Gastrocnemius medialis (tissue), 4 donors: ENCODE measurements around the gene PRKD2. TPM values are rescaled to one million over a fixed set of nuclear protein-coding genes. Genes with fewer than 3 reads are reported as not detected.

ENCODE experiments used
- ATAC-seq, 2 donors: fragments of 150-250 bp; one replicate each; pipeline ENCODE4 v1.9.1; 2016
- DNase-seq, 2 donors: peaks; one replicate each; pipeline ENCODE4 v3.0.0-alpha.2; 2019
- H3K27ac ChIP-seq, 4 donors: fragments of 200-600 bp; sonication (generic); 1 replicate in 1 of 4; 2 replicates in 3 of 4; pipeline ENCODE4 v1.5.1; 2016 to 2018; ENCODE audit warnings: mild to moderate bottlenecking in 2 of 4, moderate library complexity in 1 of 4
- H3K27me3 ChIP-seq, 3 donors: fragments of 200-600 bp; sonication (generic) in 2 of 3; 1 replicate in 1 of 3; 2 replicates in 2 of 3; pipeline versions ENCODE4 v1.5.1 to v1.6.0; 2016 to 2019; ENCODE audit warnings: mild to moderate bottlenecking in 1 of 3, moderate library complexity in 1 of 3
- H3K36me3 ChIP-seq, 2 donors: fragments of 200-600 bp; sonication (generic) in 1 of 2; one replicate each; pipeline ENCODE4 v1.5.1; 2017 to 2018
- H3K4me1 ChIP-seq, 2 donors: fragments of 200-600 bp; sonication (generic) in 1 of 2; one replicate each; pipeline ENCODE4 v1.5.1; 2016 to 2017; ENCODE audit warnings: mild to moderate bottlenecking in 2 of 2
- H3K4me3 ChIP-seq, 4 donors: fragments of 200-600 bp; sonication (generic) in 3 of 4; 1 replicate in 1 of 4; 2 replicates in 3 of 4; pipeline ENCODE4 v1.5.1; 2016 to 2019; ENCODE audit warnings: mild to moderate bottlenecking in 2 of 4
- H3K9me3 ChIP-seq, 3 donors: fragments of 200-600 bp; sonication (generic) in 2 of 3; 1 replicate in 1 of 3; 2 replicates in 2 of 3; pipeline ENCODE4 v1.5.1; 2016 to 2019
- CTCF ChIP-seq, 5 experiments: fragments of 450-650 bp in 3 of 5; fragments of 200-600 bp in 2 of 5; sonication (generic) in 2 of 5; IDR thresholded peaks in 4 of 5; conservative IDR thresholded peaks in 1 of 5; 1 replicate in 4 of 5; 2 replicates in 1 of 5; pipeline ENCODE4 v1.5.1; 2016 to 2019; ENCODE audit warnings: antibody characterized with exemption in 5 of 5, mild to moderate bottlenecking in 3 of 5, moderate library complexity in 3 of 5
- POLR2A ChIP-seq, 2 donors: fragments of 450-650 bp; IDR thresholded peaks; one replicate each; pipeline ENCODE4 v1.6.1; 2017; ENCODE audit warnings: antibody characterized with exemption in 2 of 2, mild to moderate bottlenecking in 2 of 2, moderate library complexity in 2 of 2
- in situ Hi-C, 4 donors: fragments of 200-750 bp; cut with MboI; loops; one replicate each; pipeline versions ENCODE4 v1.15.0 to v1.8.0; 2017; ENCODE audit warnings: low sequenced_read_pairs in 4 of 4
- intact Hi-C: fragments of 100-400 bp; cut with DNase I; formaldehyde crosslinking; loops from one replicate; pipeline ENCODE4 v1.15.1; 2023; ENCODE audit warnings: low total_unique reads
- total RNA-seq, 4 donors: library from RNA; depleted of rRNA; stranded (reverse); fragments of >200 nt; gene quantifications; one replicate each; pipeline versions ENCODE4 v1.1.0 to v1.2.3, GENCODE V29; 2016

The PRKD2 gene
- total RNA-seq, 4 donors from 2014 or later: 4.2 to 7.2 (median 6.1) TPM

GRCh38 chr19:46730187-46730586 lies 13.3 kb upstream of the PRKD2 start:
- H3K27me3 ChIP-seq: no peaks in the 10 kb centered on the region
- no peak for ATAC-seq
- in situ Hi-C loops: no loop called here
- intact Hi-C loops: no loop called here
- H3K4me1 ChIP-seq: peaks cover 6 to 7% of the 10 kb centered on the region in 2 donors
- no peak overlapping the region for H3K4me3 ChIP-seq
- no peak for TF ChIP-seq POLR2A (IDR thresholded peaks at IDR 0.05)
- no peak for TF ChIP-seq CTCF (IDR thresholded peaks at IDR 0.05 in 4 of 5, conservative IDR thresholded peaks at IDR 0.05 in 1 of 5)
- DNase-seq: no peak
- H3K9me3 ChIP-seq: no peaks in the 10 kb centered on the region
- no peak overlapping the region for H3K27ac ChIP-seq
- peaks cover 0 to 84% of the 10 kb centered on the region in 2 donors for H3K36me3 ChIP-seq

GRCh38 chr19:46729696-46730095 lies 12.8 kb upstream of the PRKD2 start:
- in situ Hi-C loops (no loop called here), intact Hi-C loops (no loop called here)
- Histone ChIP-seq H3K4me3 (no peak overlapping the region), H3K9me3 (no peaks in the 10 kb centered on the region), H3K27ac (no peak overlapping the region), H3K27me3 (no peaks in the 10 kb centered on the region), H3K4me1 (peaks cover 6 to 7% of the 10 kb centered on the region in 2 donors), H3K36me3 (peaks cover 0 to 84% of the 10 kb centered on the region in 2 donors)
- DNase-seq: no peak
- TF ChIP-seq POLR2A (IDR thresholded peaks at IDR 0.05) (no peak), CTCF (IDR thresholded peaks at IDR 0.05 in 4 of 5, conservative IDR thresholded peaks at IDR 0.05 in 1 of 5) (no peak)
- ATAC-seq: no peak

- Histone ChIP-seq H3K4me1 (peaks cover 6 to 7% of the 10 kb centered on the region in 2 donors), H3K27ac (peak overlapping the region in 3 of 4 donors; percentile 60 to 63 (median 61)), H3K27me3 (no peaks in the 10 kb centered on the region), H3K4me3 (no peak overlapping the region), H3K36me3 (peaks cover 0 to 83% of the 10 kb centered on the region in 2 donors), H3K9me3 (no peaks in the 10 kb centered on the region)
- intact Hi-C loops (loop anchor here (1.0 kb wide), 1 partner anchor 25 kb away; no protein-coding TSS in a partner anchor), in situ Hi-C loops (no loop called here)
- ATAC-seq: peak; percentile 54 to 72
- DNase-seq: no peak
- TF ChIP-seq CTCF (IDR thresholded peaks at IDR 0.05 in 4 of 5, conservative IDR thresholded peaks at IDR 0.05 in 1 of 5): peak; percentile 83 to 95 (median 88)
- no peak for TF ChIP-seq POLR2A (IDR thresholded peaks at IDR 0.05)
Measured at GRCh38 chr19:46728693-46729339, 11.9 kb upstream of the PRKD2 start.

- peak in 1 of 2 donors; percentile 28 for TF ChIP-seq POLR2A (IDR thresholded peaks at IDR 0.05)
- no peak for TF ChIP-seq CTCF (IDR thresholded peaks at IDR 0.05 in 4 of 5, conservative IDR thresholded peaks at IDR 0.05 in 1 of 5)
- ATAC-seq (peak; percentile 19 to 48), DNase-seq (no peak)
- in situ Hi-C loops (no loop called here), intact Hi-C loops (loop anchor here (1.0 kb wide), 1 partner anchor 24 kb away; no protein-coding TSS in a partner anchor)
- Histone ChIP-seq H3K4me3 (no peak overlapping the region), H3K27ac (peak overlapping the region in 3 of 4 donors; percentile 60 to 63 (median 61)), H3K27me3 (no peaks in the 10 kb centered on the region), H3K36me3 (peaks cover 0 to 83% of the 10 kb centered on the region in 2 donors), H3K9me3 (no peaks in the 10 kb centered on the region), H3K4me1 (peaks cover 6 to 7% of the 10 kb centered on the region in 2 donors)
Measured at GRCh38 chr19:46728208-46728607, 11.3 kb upstream of the PRKD2 start.
